Stimulated activated naive B cell treated with anti-CD40 and anti-IgM and Interleukin-4, amounts not matched to agents 10 μg/mL and 1 μg/mL and 100 μg/mL, for 72 hours (primary cell): ENCODE measurements around the gene KLK5.
"Not testable (repeated sequence)": the region's sequence is repeated elsewhere in the genome, so short reads cannot be mapped to it uniquely, and the experiment has no call there.

Experiments used
- ATAC-seq, 2 donors: fragments of 150-1000 bp; cut with Tn5 transposase; replicated peaks; 2 replicates each; pipeline ENCODE4 v1.10.0; 2021; ENCODE audit warnings: moderate library complexity in 1 of 2
- DNase-seq: peaks from one replicate; pipeline ENCODE4 v3.0.0; 2021
- H3K27ac Mint-ChIP-seq: one replicate; pipeline ENCODE4 v1.8.0; 2022; ENCODE audit warnings: mild to moderate bottlenecking, mixed read lengths
- H3K27me3 Mint-ChIP-seq, 2 donors: one replicate each; pipeline ENCODE4 v1.8.0; 2022; ENCODE audit warnings: mixed read lengths in 2 of 2
- H3K36me3 Mint-ChIP-seq, 2 donors: one replicate each; pipeline ENCODE4 v1.8.0; 2022; ENCODE audit warnings: mixed read lengths in 2 of 2, mild to moderate bottlenecking in 1 of 2
- H3K4me1 Mint-ChIP-seq, 2 donors: one replicate each; pipeline ENCODE4 v1.8.0; 2022; ENCODE audit warnings: mixed read lengths in 2 of 2, mild to moderate bottlenecking in 1 of 2
- H3K4me3 Mint-ChIP-seq, 2 donors: one replicate each; pipeline ENCODE4 v1.8.0; 2022; ENCODE audit warnings: mild to moderate bottlenecking in 2 of 2, mixed read lengths in 2 of 2, moderate library complexity in 1 of 2
- H3K9me3 Mint-ChIP-seq, 2 donors: one replicate each; pipeline ENCODE4 v1.8.0; 2022; ENCODE audit warnings: mixed read lengths in 2 of 2, mild to moderate bottlenecking in 1 of 2

The KLK5 gene

GRCh38 chr19:50899569-50899968 lies 53.3 kb downstream of the KLK5 start:
- ATAC-seq (no peak), DNase-seq (no peak)
- peaks cover 19 to 22% of the 10 kb centered on the region in 2 donors for H3K27me3 Mint-ChIP-seq
- peaks cover 4 to 14% of the 10 kb centered on the region in 2 donors for H3K9me3 Mint-ChIP-seq
- H3K4me3 Mint-ChIP-seq, result no peak overlapping the region
- H3K27ac Mint-ChIP-seq, result no peak overlapping the region
- H3K4me1 Mint-ChIP-seq, result peaks cover 25 to 43% of the 10 kb centered on the region in 2 donors
- H3K36me3 Mint-ChIP-seq, result peaks cover 0 to 10% of the 10 kb centered on the region in 2 donors

DNA sequence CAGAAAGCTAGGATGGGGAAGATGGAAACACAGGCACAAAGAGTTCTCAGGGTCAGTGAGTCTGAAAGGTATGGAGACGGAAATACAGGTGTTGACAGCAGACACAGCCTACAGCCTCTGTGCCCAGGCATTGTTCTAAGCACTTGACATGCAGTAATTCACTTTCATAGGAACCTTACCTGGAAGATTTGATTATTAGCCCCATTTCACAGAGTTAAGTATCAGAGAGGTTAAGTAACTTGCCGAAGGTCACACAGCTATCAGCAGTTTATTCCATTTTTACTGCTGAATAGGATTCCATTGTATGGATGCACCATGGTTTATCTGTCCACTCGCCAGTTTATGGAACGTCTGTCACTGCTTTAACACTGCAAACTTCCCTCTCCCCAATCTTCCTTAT lies 54.8 kb downstream of the KLK5 start:
- H3K27me3 Mint-ChIP-seq, result peaks cover 21 to 24% of the 10 kb centered on the region in 2 donors
- peaks cover 1 to 10% of the 10 kb centered on the region in 2 donors for H3K36me3 Mint-ChIP-seq
- peaks cover 27 to 49% of the 10 kb centered on the region in 2 donors for H3K4me1 Mint-ChIP-seq
- DNase-seq (no peak), ATAC-seq (no peak)
- peak overlapping the region; percentile 95 for H3K27ac Mint-ChIP-seq
- H3K9me3 Mint-ChIP-seq, result peaks cover 4 to 14% of the 10 kb centered on the region in 2 donors
- no peak overlapping the region for H3K4me3 Mint-ChIP-seq

DNA sequence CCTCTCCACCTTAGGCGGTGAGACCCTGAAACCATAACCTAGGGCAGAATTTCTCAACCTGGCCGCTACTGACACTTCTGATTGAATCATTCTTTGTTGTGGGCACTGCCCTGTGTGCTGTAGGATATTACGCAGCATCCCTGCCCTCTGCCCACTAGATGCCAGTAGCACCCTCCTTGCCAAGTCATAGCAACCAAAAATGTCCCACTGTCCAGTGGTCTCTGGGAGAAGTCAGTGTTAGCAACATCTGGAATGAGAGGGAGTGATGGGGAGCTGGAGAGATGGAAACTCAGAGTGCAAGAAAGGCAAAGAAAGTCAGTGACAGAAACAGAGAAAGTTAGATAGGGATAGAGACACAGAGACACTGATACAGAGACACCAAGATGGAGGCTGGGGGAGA lies 55.2 kb downstream of the KLK5 start:
- ATAC-seq (no peak), DNase-seq (no peak)
- Mint-ChIP-seq H3K4me3 (no peak overlapping the region), H3K27ac (peak overlapping the region; percentile 95), H3K4me1 (peaks cover 27 to 50% of the 10 kb centered on the region in 2 donors), H3K36me3 (peaks cover 1 to 10% of the 10 kb centered on the region in 2 donors), H3K27me3 (peaks cover 17 to 24% of the 10 kb centered on the region in 2 donors), H3K9me3 (peaks cover 4 to 14% of the 10 kb centered on the region in 2 donors)

DNA sequence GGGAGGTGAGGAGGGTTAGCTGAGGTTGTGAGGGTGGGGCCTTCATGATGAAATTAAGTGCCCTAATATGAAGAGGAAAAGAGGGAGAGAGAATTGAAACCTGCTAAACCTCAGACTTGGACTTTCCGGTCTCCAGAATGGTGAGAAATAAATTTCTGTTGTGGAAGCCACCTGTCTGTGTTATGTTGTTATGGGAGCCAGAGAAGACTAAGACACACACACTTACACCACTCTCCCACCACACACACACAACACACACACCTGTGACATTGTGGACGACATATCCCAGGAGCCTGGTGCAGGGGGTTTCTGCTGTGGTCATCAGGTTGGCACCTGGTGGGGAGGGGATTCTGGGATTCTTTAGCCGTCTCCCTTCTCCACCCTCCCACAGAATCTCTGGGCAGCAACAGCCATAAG lies 55.6 kb downstream of the KLK5 start:
- Mint-ChIP-seq H3K4me3 (peak overlapping the region; percentile 9 to 33), H3K9me3 (peaks cover 4 to 14% of the 10 kb centered on the region in 2 donors)

DNA sequence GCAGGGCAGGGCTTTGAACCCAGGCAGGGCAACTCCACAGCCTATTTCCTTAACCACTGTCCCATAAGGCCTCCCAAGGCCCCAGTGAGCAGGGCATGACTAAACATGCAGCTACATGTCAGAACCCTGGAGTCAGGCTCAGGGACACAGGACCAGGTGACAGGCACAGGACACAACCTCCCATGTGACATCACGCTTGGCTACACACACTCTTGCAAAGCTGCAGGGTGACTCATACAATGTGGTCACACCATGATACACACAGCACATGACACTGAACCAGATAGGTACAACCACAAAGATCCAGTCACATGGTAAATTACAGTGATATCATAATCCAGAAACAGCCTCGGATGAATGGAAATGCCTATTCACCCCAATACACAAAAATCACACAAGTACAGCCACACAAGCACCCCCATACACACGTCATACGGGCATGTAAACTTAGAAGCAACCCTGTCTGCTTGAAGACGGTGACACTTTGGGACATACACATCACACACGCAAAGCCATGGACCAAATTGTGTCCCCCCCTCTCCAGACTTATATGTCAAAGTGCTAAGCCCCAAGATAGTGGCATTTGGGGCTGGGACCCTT lies 56.1 kb downstream of the KLK5 start:
- Mint-ChIP-seq H3K4me1 (peaks cover 29 to 59% of the 10 kb centered on the region in 2 donors), H3K27ac (peak overlapping the region; percentile 95), H3K9me3 (peaks cover 4 to 14% of the 10 kb centered on the region in 2 donors), H3K36me3 (peaks cover 1 to 10% of the 10 kb centered on the region in 2 donors), H3K4me3 (peak overlapping the region; percentile 9 to 33), H3K27me3 (peaks cover 17 to 24% of the 10 kb centered on the region in 2 donors)
- ATAC-seq (peak; percentile 98), DNase-seq (peak; percentile 84)

More for the DNA sequence above, 55.6 kb downstream of the KLK5 start:
- H3K4me1 Mint-ChIP-seq, result peaks cover 29 to 54% of the 10 kb centered on the region in 2 donors
- H3K27me3 Mint-ChIP-seq, result peaks cover 17 to 24% of the 10 kb centered on the region in 2 donors
- H3K27ac Mint-ChIP-seq, result peak overlapping the region; percentile 95
- ATAC-seq, result peak; percentile 37 to 45
- H3K36me3 Mint-ChIP-seq, result peaks cover 1 to 10% of the 10 kb centered on the region in 2 donors
- no peak for DNase-seq

DNA sequence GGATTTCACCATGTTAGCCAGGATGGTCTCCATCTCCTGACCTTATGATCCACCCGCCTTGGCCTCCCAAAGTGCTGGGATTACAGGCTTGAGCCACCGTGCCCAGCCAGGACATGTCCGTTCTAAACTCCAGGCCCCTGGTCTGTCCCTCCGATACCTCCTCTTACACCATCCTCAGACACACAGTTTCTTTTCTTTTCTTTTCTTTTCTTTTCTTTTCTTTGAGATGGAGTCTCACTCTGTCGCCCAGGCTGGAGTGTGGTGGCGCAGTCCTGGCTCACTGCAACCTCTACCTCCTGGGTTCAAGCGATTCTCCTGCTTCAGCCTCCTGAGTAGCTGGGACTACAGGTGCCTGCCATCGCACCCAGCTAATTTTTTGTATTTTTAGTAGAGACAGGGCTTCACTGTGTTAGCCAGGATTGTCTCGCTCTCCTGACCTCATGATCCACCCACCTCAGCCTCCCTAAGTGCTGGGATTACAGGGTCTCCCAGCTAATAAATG lies 56.7 kb downstream of the KLK5 start:
- not testable (repeated sequence) for DNase-seq, H3K36me3 Mint-ChIP-seq, ATAC-seq
- peaks cover 17 to 24% of the 10 kb centered on the region in 2 donors for H3K27me3 Mint-ChIP-seq
- H3K4me3 Mint-ChIP-seq, result peak overlapping the region; percentile 15 to 24
- H3K4me1 Mint-ChIP-seq, result peaks cover 34 to 64% of the 10 kb centered on the region in 2 donors
- H3K9me3 Mint-ChIP-seq, result peaks cover 4 to 14% of the 10 kb centered on the region in 2 donors
- H3K27ac Mint-ChIP-seq, result peak overlapping the region; percentile 95

GRCh38 chr19:50894478-50895356 lies 58.1 kb downstream of the KLK5 start:
- H3K27ac Mint-ChIP-seq, result peak overlapping the region; percentile 65
- H3K36me3 Mint-ChIP-seq, result peaks cover 1 to 10% of the 10 kb centered on the region in 2 donors
- H3K27me3 Mint-ChIP-seq, result peaks cover 17 to 24% of the 10 kb centered on the region in 2 donors
- ATAC-seq (no peak), DNase-seq (no peak)
- H3K4me3 Mint-ChIP-seq, result no peak overlapping the region
- H3K9me3 Mint-ChIP-seq, result peaks cover 4 to 14% of the 10 kb centered on the region in 2 donors
- H3K4me1 Mint-ChIP-seq, result peaks cover 40 to 74% of the 10 kb centered on the region in 2 donors
